Astrocyte of the spinal cord (primary cell): ENCODE results near the gene AMT.
"Not testable (repeated sequence)": the region's sequence is repeated elsewhere in the genome, so short reads cannot be mapped to it uniquely, and the experiment has no call there.

Source experiments
- DNase-seq: peaks from one replicate; pipeline ENCODE4 v3.0.0; 2011; ENCODE audit warnings: low read depth, low spot score
- H3K4me3 ChIP-seq: 2 replicates; pipeline ENCODE4 v1.5.1; 2011; ENCODE audit warnings: low read depth, mild to moderate bottlenecking, low read length, moderate library complexity
- CTCF ChIP-seq: IDR thresholded peaks from 2 replicates; pipeline ENCODE4 v1.5.1; 2012; ENCODE audit warnings: low read depth, mild to moderate bottlenecking, low read length, inconsistent platforms
- in situ Hi-C: cut with HindIII; loops from 2 replicates; pipeline ENCODE4 v1.10.0; 2017; ENCODE audit warnings: low sequenced_read_pairs

AMT gene

GRCh38 chr3:49397470-49397869, 24.8 kb downstream of the AMT start:
- peak; percentile 18 for DNase-seq
- TF ChIP-seq CTCF: no peak
- H3K4me3 ChIP-seq: no peak overlapping the region
- in situ Hi-C loops: no loop called here

- in situ Hi-C loops, DNase-seq: not testable (repeated sequence)
These were observed 31.0 kb downstream of the AMT start for GRCh38 chr3:49391310-49391709.

GRCh38 chr3:49389297-49389696, 33.0 kb downstream of the AMT start:
- DNase-seq: no peak
- in situ Hi-C loops: no loop called here
- H3K4me3 ChIP-seq: no peak overlapping the region
- TF ChIP-seq CTCF: no peak

More at GRCh38 chr3:49391310-49391709, 31.0 kb downstream of the AMT start:
- not testable (repeated sequence) for H3K4me3 ChIP-seq

GRCh38 chr3:49388289-49388820, 33.9 kb downstream of the AMT start:
- in situ Hi-C loops: no loop called here
- H3K4me3 ChIP-seq: no peak overlapping the region
- DNase-seq: no peak
- no peak for TF ChIP-seq CTCF

- no peak overlapping the region for H3K4me3 ChIP-seq
- in situ Hi-C loops: no loop called here
- no peak for DNase-seq
- no peak for TF ChIP-seq CTCF
These were observed 34.6 kb downstream of the AMT start for GRCh38 chr3:49387721-49388120.

- in situ Hi-C loops: no loop called here
- H3K4me3 ChIP-seq: no peak overlapping the region
- TF ChIP-seq CTCF: no peak
- no peak for DNase-seq
These were observed 36.1 kb downstream of the AMT start for GRCh38 chr3:49386056-49386756.

GRCh38 chr3:49385617-49386016, 36.7 kb downstream of the AMT start:
- no peak for TF ChIP-seq CTCF
- H3K4me3 ChIP-seq: no peak overlapping the region
- in situ Hi-C loops: no loop called here
- no peak for DNase-seq
